Upper lobe of left lung (tissue), 4 donors: ENCODE measurements around the gene INPP5E.

Experiments
- EP300 ChIP-seq, 4 donors: sonication (generic); formaldehyde crosslinking; IDR thresholded peaks; one replicate each; pipeline ENCODE4 v1.5.1; 2017; ENCODE audit warnings: antibody characterized with exemption in 4 of 4, control low read depth in 2 of 4
- POLR2AphosphoS5 ChIP-seq, 2 donors: sonication (generic); formaldehyde crosslinking; IDR thresholded peaks; one replicate each; pipeline ENCODE4 v1.5.1; 2017; ENCODE audit warnings: antibody characterized with exemption in 2 of 2
- TF ChIP-seq, protein P1 (sequence below), 6 experiments: fragments of 450-650 bp in 4 of 6; fragments of 200-600 bp in 2 of 6; sonication (generic) in 2 of 6; IDR thresholded peaks; one replicate each; pipeline ENCODE4 v1.5.1; 2016 to 2019; ENCODE audit warnings: antibody characterized with exemption in 6 of 6

DNA sequence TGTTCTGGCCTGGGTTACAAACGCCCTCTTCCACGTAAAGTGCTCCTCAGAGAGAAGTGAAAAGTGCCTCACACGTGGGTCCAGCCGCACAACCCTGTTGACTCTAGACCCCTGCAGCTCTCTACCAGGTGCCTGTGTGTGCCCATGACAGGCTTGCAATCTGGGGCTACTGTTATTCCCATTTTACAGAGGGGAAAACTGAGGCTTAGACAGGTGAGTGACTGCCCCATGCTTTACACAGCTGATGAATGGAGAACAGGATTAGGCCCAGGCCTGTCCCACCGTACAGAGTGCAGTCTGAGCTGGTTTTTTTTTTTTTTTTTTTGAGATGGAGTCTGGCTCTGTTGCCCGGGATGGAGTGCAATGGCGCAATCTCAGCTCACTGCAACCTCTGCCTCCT lies 6.2 kb upstream of the INPP5E start:
- TF ChIP-seq, protein P1, sequence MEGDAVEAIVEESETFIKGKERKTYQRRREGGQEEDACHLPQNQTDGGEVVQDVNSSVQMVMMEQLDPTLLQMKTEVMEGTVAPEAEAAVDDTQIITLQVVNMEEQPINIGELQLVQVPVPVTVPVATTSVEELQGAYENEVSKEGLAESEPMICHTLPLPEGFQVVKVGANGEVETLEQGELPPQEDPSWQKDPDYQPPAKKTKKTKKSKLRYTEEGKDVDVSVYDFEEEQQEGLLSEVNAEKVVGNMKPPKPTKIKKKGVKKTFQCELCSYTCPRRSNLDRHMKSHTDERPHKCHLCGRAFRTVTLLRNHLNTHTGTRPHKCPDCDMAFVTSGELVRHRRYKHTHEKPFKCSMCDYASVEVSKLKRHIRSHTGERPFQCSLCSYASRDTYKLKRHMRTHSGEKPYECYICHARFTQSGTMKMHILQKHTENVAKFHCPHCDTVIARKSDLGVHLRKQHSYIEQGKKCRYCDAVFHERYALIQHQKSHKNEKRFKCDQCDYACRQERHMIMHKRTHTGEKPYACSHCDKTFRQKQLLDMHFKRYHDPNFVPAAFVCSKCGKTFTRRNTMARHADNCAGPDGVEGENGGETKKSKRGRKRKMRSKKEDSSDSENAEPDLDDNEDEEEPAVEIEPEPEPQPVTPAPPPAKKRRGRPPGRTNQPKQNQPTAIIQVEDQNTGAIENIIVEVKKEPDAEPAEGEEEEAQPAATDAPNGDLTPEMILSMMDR (IDR thresholded peaks at IDR 0.05): no peak
- TF ChIP-seq EP300 (IDR thresholded peaks at IDR 0.05) (no peak), POLR2AphosphoS5 (IDR thresholded peaks at IDR 0.05) (no peak)
